AG04450 (cell line): Measurements from ENCODE around the gene SOBP. TPM values are rescaled to one million over a fixed set of nuclear protein-coding genes. Genes with fewer than 3 reads are reported as not detected.

Experiments used
- CTCF ChIA-PET: fragments of 300-600, 350-600 bp; formaldehyde crosslinking; extraction: SDS; loops from one replicate; lab custom pipeline; 2022; ENCODE audit warnings: antibody characterized with exemption, inconsistent platforms; lab: Charles Lee
- POLR2A ChIA-PET: fragments of 350-600 bp; formaldehyde crosslinking; extraction: SDS; loops from one replicate; lab custom pipeline; 2021; ENCODE audit warnings: antibody characterized with exemption, inconsistent platforms; lab: Yijun Ruan, JAX
- DNase-seq: peaks from one replicate; pipeline ENCODE4 v3.0.0-alpha.2; 2011; ENCODE audit warnings: low read depth, low spot score
- H3K27ac ChIP-seq: one replicate; pipeline ENCODE4 v1.5.1; 2012; ENCODE audit warnings: low read depth, low read length, control low read depth
- H3K27me3 ChIP-seq: one replicate; pipeline ENCODE4 v1.6.0; 2012; ENCODE audit warnings: low read length; ENCODE audit not compliant: control insufficient read depth, insufficient read depth
- H3K4me3 ChIP-seq: 2 replicates; pipeline ENCODE4 v1.5.1; 2011; ENCODE audit warnings: mild to moderate bottlenecking, low read depth, low read length, control low read depth
- H3K9me3 ChIP-seq: 2 replicates; pipeline ENCODE4 v1.5.1; 2012; ENCODE audit warnings: low read length; ENCODE audit not compliant: control insufficient read depth, insufficient read depth
- polyA plus RNA-seq: library from polyadenylated mRNA; depleted of rRNA; stranded (reverse); fragments of >200 nt; gene quantifications from 2 replicates; pipeline ENCODE4 v1.2.3, GENCODE V29; 2011
- TF ChIP-seq, protein P1 (sequence below): IDR thresholded peaks from 2 replicates; pipeline ENCODE4 v1.5.1; 2011; ENCODE audit warnings: low read depth, low read length, control low read depth, inconsistent platforms

The SOBP gene
- polyA plus RNA-seq, 1 experiment, result 0.76 TPM

DNA sequence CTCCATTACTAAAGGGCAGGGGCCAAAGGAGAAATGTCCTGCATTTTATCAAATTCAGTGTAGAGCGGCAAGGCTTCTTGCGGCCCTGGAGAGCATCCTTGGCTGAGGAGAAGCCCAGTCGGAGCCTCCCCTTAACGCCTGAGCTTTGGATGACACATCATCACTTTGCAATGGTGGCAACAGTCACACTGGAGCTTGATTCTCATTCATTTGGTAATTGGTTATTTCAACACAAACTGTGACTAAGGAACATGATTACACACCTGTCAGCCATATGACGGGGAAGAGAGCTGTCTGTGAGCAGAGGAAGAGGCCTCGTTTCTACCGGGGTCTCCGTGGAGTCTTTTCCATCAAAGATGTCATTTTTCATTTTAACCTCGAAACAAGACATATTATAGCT lies 81.4 kb downstream of the SOBP start:
- DNase-seq, result no peak
- Histone ChIP-seq H3K9me3 (no peaks in the 10 kb centered on the region), H3K27me3 (no peaks in the 10 kb centered on the region), H3K27ac (no peak overlapping the region), H3K4me3 (no peak overlapping the region)
- ChIA-PET POLR2A (no interaction called here), CTCF (no interaction called here)
- TF ChIP-seq, protein P1, sequence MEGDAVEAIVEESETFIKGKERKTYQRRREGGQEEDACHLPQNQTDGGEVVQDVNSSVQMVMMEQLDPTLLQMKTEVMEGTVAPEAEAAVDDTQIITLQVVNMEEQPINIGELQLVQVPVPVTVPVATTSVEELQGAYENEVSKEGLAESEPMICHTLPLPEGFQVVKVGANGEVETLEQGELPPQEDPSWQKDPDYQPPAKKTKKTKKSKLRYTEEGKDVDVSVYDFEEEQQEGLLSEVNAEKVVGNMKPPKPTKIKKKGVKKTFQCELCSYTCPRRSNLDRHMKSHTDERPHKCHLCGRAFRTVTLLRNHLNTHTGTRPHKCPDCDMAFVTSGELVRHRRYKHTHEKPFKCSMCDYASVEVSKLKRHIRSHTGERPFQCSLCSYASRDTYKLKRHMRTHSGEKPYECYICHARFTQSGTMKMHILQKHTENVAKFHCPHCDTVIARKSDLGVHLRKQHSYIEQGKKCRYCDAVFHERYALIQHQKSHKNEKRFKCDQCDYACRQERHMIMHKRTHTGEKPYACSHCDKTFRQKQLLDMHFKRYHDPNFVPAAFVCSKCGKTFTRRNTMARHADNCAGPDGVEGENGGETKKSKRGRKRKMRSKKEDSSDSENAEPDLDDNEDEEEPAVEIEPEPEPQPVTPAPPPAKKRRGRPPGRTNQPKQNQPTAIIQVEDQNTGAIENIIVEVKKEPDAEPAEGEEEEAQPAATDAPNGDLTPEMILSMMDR, result no peak

DNA sequence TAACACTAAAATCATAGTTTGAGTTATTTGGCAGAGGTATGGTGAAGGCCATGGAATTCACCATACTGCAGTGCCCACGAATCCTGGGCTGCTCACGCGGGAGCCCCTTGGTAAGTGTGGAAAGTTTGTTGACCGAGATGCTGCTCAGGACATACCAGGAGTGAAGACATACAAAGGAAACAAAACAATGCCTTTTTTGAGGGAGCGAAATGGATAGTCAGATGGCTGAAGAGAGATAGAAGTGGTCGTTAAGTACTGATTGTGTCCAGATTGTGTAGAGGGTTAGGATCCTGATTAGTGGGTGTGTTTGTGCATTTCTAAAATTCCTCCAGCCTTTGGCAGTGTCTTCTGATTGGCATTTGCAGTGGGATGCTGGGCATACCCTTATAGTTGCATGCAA lies 83.0 kb downstream of the SOBP start:
- no peak for DNase-seq
- Histone ChIP-seq H3K27ac (no peak overlapping the region), H3K9me3 (no peaks in the 10 kb centered on the region), H3K27me3 (no peaks in the 10 kb centered on the region), H3K4me3 (no peak overlapping the region)
- CTCF ChIA-PET, result no interaction called here
- TF ChIP-seq, protein P1, result no peak
- POLR2A ChIA-PET, result no interaction called here

DNA sequence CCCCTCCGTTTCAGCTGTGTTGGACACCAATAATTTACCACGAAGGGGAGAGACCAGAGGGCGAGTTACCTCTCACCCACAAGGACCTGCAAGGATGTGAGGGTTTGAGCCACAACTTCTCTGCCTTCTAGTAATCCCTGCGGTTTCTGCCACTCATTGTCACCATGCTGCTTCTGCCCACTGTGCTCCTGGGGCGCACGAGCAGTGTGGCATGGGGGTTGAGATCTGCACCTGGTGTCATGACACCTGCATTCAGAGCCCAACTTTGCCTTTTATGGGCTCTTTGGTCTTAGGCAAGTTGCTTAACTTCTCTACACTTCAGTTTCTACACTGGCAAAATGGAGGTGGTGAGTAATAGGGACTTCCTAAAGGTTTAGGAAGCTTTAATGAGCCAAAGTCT lies 84.9 kb downstream of the SOBP start:
- no peak overlapping the region for H3K4me3 ChIP-seq
- TF ChIP-seq, protein P1, result no peak
- H3K27ac ChIP-seq, result no peak overlapping the region
- ChIA-PET POLR2A (no interaction called here), CTCF (interaction anchor here (0.6 kb wide), 1 partner anchor 227 kb away, joined by 3 read pairs; no protein-coding TSS in a partner anchor)
- no peaks in the 10 kb centered on the region for H3K27me3 ChIP-seq
- no peak for DNase-seq
- no peaks in the 10 kb centered on the region for H3K9me3 ChIP-seq

DNA sequence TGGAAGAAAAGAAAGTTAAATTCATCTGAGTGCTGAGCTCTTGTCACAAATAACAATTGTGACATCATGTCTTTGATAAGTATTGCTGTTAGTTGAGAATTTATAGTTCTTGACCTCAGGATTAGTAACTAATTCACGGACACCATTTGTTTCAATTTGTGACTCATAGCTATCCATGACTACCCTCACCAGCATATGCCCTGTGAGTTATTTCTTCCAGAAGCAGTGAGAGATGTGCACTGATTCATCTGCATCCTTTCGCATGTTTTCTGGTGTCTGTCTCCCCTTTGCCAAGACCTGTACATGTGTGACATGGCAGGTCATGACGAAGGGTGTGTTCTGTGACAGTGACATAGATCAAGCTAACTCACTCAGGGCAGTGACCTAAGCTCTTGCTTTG lies 86.9 kb downstream of the SOBP start:
- Histone ChIP-seq H3K4me3 (no peak overlapping the region), H3K27me3 (no peaks in the 10 kb centered on the region), H3K9me3 (no peaks in the 10 kb centered on the region), H3K27ac (no peak overlapping the region)
- ChIA-PET POLR2A (no interaction called here), CTCF (no interaction called here)
- TF ChIP-seq, protein P1, result no peak
- peak; percentile 4 for DNase-seq

DNA sequence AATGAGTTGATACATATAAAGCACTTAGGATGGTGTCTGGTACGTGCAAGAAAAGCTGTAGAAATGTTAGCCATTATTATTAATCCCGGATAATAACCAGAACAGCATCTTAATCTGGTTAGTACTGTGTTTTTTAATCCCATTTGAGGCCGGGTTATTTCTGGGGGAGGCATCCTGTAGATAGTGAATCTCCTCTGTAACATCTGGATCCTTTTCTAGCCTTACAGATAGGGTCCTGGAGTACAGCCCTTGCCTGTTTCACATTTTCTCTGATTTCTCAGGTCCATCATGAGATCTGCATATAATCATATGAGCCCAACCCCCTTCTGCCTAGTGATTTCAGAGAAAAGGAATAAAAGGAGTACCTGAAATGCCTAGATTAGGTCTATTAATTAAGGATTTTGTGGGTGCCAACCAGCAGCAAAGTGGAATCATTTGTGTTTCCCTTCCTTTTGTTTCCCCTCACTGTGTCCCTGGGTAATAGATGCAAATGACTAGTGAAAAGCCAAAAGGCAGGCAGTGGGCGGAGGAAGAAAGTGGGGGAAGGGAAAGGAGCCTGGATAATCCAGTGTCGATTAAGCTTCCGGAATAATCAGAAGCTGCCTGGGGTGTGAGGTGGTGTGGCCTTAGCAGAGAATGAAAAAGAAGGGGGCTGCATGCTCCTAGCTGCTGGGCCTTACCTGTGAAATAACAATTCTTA lies 88.9 kb downstream of the SOBP start:
- Histone ChIP-seq H3K9me3 (no peaks in the 10 kb centered on the region), H3K4me3 (no peak overlapping the region), H3K27me3 (no peaks in the 10 kb centered on the region), H3K27ac (no peak overlapping the region)
- ChIA-PET POLR2A (no interaction called here), CTCF (no interaction called here)
- TF ChIP-seq, protein P1, result no peak
- DNase-seq, result no peak
